Measurements from ENCODE around the gene CFDP1. TPM values are rescaled to one million over a fixed set of nuclear protein-coding genes. Genes with fewer than 3 reads are reported as not detected.

The CFDP1 gene
- total RNA-seq, 1 experiment from 2014 or later, result 52.6 TPM

DNA sequence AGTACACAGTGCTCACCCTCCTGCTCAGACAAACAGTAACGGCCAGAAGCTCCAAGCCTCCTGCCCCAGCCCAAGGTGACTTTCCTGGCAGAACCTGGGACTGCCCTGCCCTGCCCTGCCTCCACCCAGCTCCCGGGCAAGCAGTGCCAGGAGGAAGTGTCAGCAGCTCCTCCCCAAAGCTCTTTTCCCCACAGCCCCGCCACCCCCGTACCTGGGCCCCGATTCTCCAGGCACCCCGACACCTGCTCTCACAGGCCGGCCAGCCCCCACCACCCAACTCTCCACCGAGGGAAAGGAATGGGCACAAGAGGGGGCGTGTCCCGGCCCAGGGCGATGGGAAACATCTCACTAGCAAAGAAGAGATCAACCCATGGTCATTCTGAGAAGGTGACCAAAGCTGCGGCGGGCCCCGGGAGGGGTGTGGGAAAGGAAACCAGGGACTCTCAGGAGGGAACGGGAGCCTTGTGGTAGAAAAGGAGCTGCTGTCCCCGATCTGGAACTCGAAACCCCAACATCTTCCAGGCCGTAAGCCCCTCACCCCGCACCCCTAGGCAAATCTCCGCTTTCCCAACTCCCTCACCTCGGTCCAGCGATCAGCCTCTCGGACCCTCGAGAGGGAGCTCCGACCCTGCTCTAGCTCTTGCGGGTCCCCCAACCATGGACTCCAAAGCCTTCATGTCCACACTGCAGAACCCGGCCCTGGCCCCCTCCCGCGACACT is 183.1 kb downstream of the CFDP1 start:
- Histone ChIP-seq H3K36me3 (ENCODE audit: low read depth) (no peaks in the 10 kb centered on the region), H3K4me1 (replicated peaks; ENCODE audit: insufficient read depth) (peaks cover 63% of the 10 kb centered on the region), H3K4me3 (peak overlapping the region; percentile 71), H2AFZ (peak overlapping the region; percentile 64; the same call in 1 of the 2 replicates), H3K9me3 (ENCODE audit: insufficient read depth, low read depth) (no peaks in the 10 kb centered on the region), H3K9me2 (ENCODE audit: insufficient read depth) (no peaks in the 10 kb centered on the region), H3F3A (ENCODE audit: insufficient read depth, low read depth) (peaks cover 33% of the 10 kb centered on the region), H4K20me1 (ENCODE audit: insufficient read depth) (peaks cover 53% of the 10 kb centered on the region), H3K27ac (peak overlapping the region; percentile 54; the same call in 1 of the 2 replicates), H3K4me2 (peak overlapping the region; percentile 79), H3K79me2 (ENCODE audit: low read depth) (peaks cover 61% of the 10 kb centered on the region), H3K27me3 (ENCODE audit: insufficient read depth, low read depth) (no peaks in the 10 kb centered on the region)
- no TSS peak for BruUV-seq (replicated peaks)
- intact Hi-C loops (cut with micrococcal nuclease; ENCODE audit: unreplicated experiment), result no loop called here
- ChIA-PET CTCF (no interaction called here), POLR2A (ENCODE audit: unreplicated experiment) (interaction anchor here (0.6 to 0.9 kb wide), 5 partner anchors 30 to 319 kb away, joined by 3 to 6 read pairs (median 4); no protein-coding TSS in a partner anchor)
- TF ChIP-seq, protein P1, sequence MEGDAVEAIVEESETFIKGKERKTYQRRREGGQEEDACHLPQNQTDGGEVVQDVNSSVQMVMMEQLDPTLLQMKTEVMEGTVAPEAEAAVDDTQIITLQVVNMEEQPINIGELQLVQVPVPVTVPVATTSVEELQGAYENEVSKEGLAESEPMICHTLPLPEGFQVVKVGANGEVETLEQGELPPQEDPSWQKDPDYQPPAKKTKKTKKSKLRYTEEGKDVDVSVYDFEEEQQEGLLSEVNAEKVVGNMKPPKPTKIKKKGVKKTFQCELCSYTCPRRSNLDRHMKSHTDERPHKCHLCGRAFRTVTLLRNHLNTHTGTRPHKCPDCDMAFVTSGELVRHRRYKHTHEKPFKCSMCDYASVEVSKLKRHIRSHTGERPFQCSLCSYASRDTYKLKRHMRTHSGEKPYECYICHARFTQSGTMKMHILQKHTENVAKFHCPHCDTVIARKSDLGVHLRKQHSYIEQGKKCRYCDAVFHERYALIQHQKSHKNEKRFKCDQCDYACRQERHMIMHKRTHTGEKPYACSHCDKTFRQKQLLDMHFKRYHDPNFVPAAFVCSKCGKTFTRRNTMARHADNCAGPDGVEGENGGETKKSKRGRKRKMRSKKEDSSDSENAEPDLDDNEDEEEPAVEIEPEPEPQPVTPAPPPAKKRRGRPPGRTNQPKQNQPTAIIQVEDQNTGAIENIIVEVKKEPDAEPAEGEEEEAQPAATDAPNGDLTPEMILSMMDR (conservative IDR thresholded peaks at IDR 0.05), result no peak
- TF ChIP-seq EZH2 (IDR thresholded peaks at IDR 0.05; ENCODE audit: low read depth), result no peak
- DNase-seq, result peak in 1 of 2 experiments; percentile 49

DNA sequence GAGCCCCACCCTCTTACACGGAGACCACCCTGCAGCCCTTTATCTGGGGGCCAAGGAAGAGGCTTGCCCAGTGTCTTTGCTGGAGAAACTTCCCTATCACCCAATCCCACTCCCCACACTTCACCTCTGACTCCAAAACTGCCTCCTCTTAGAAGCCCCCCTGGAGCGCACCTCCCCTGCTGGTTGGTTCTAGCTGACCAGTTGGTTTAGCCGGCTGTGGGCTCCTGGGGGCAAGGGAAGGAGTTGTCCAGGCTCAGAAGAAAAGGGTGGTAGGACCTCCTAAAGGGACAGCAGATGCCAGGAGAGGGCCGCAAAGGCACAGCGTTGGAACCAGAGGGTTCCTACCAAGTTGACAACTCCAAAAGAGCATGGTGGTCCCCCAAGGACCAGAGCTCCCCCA is 183.9 kb downstream of the CFDP1 start:
- no TSS peak for BruUV-seq (replicated peaks)

DNA sequence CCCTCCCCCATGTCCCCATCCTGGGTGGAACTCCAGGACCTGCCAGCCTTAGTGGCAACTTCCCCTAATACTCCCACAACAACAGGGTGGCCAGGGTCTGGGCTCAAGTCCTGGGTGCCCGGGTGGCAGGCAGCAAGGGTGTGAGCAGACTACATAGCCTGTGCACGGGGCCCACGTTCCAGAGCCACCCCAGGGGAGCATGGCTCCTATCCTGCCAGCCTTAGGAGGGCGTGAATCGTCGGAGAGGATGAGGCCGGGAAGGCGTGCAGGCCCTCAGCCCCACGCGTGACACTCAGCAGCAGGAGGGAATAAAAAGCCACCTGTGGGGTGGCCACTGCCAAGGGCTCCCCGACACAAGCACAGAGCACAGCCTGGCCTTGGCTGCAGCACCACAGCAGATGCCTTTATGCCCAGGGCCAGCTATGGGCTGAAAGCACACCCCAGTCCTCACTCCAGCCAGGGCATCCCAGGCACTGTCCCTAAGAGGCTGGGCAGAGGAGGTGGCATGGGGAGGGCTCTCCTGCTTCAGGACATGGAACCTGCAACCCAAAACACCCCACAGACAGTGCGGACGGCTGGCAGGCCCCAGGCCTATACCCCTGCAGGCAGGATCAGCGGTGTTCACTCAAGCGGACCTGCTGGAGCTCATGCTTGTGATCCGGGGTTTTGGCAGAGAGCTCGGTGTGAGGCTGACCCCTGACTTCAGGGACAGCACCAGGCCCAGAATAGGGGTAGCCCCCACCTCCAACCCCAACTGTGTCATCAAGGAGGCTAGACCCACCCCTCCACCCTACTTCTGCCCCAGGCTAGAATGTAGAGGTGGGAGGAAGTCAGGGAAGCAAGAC is 184.5 kb downstream of the CFDP1 start:
- H4K20me1 ChIP-seq (ENCODE audit: insufficient read depth), result peaks cover 38% of the 10 kb centered on the region
- H3K4me2 ChIP-seq, result peak overlapping the region; percentile 76; the same call in 1 of the 2 replicates
- TF ChIP-seq, protein P1 (conservative IDR thresholded peaks at IDR 0.05), result no peak
- TF ChIP-seq EZH2 (IDR thresholded peaks at IDR 0.05; ENCODE audit: low read depth), result no peak
- no peak overlapping the region for H3K4me3 ChIP-seq
- no peak overlapping the region for H3K27ac ChIP-seq
- H2AFZ ChIP-seq, result no peak overlapping the region
- peaks cover 68% of the 10 kb centered on the region for H3K4me1 ChIP-seq (replicated peaks; ENCODE audit: insufficient read depth)
- H3K79me2 ChIP-seq (ENCODE audit: low read depth), result peaks cover 66% of the 10 kb centered on the region
- ChIA-PET CTCF (no interaction called here), POLR2A (ENCODE audit: unreplicated experiment) (no interaction called here)
- BruUV-seq (replicated peaks), result no TSS peak
- no peaks in the 10 kb centered on the region for H3K9me3 ChIP-seq (ENCODE audit: insufficient read depth, low read depth)
- no peak for DNase-seq
- intact Hi-C loops (cut with micrococcal nuclease; ENCODE audit: unreplicated experiment), result no loop called here
- H3K27me3 ChIP-seq (ENCODE audit: insufficient read depth, low read depth), result no peaks in the 10 kb centered on the region
- H3F3A ChIP-seq (ENCODE audit: insufficient read depth, low read depth), result peaks cover 36% of the 10 kb centered on the region
- H3K9me2 ChIP-seq (ENCODE audit: insufficient read depth), result no peaks in the 10 kb centered on the region
- H3K36me3 ChIP-seq (ENCODE audit: low read depth), result no peaks in the 10 kb centered on the region

More for the DNA sequence above, 183.9 kb downstream of the CFDP1 start:
- H3K9me2 ChIP-seq (ENCODE audit: insufficient read depth), result no peaks in the 10 kb centered on the region
- no peak for TF ChIP-seq EZH2 (IDR thresholded peaks at IDR 0.05; ENCODE audit: low read depth)
- TF ChIP-seq, protein P1 (conservative IDR thresholded peaks at IDR 0.05), result no peak
- H3K79me2 ChIP-seq (ENCODE audit: low read depth), result peaks cover 59% of the 10 kb centered on the region
- no peaks in the 10 kb centered on the region for H3K36me3 ChIP-seq (ENCODE audit: low read depth)
- peak overlapping the region; percentile 71; the same call in 1 of the 2 replicates for H3K4me3 ChIP-seq
- no peak for DNase-seq
- H4K20me1 ChIP-seq (ENCODE audit: insufficient read depth), result peaks cover 45% of the 10 kb centered on the region
- no peak overlapping the region for H3K27ac ChIP-seq
- H3K4me1 ChIP-seq (replicated peaks; ENCODE audit: insufficient read depth), result peaks cover 63% of the 10 kb centered on the region
- H3F3A ChIP-seq (ENCODE audit: insufficient read depth, low read depth), result peaks cover 33% of the 10 kb centered on the region
- CTCF ChIA-PET, result no interaction called here
- H3K27me3 ChIP-seq (ENCODE audit: insufficient read depth, low read depth), result no peaks in the 10 kb centered on the region
- POLR2A ChIA-PET (ENCODE audit: unreplicated experiment), result interaction anchor here (0.6 to 0.9 kb wide), 2 partner anchors 31 to 80 kb away, joined by 4 read pairs; no protein-coding TSS in a partner anchor
- H3K9me3 ChIP-seq (ENCODE audit: insufficient read depth, low read depth), result no peaks in the 10 kb centered on the region
- no peak overlapping the region for H2AFZ ChIP-seq
- intact Hi-C loops (cut with micrococcal nuclease; ENCODE audit: unreplicated experiment), result no loop called here
- H3K4me2 ChIP-seq, result peak overlapping the region; percentile 79

All from PC-9 (cell line).